GM04503 (cell line): ENCODE results near the gene TMIGD3.

ENCODE experiments used
- DNase-seq: peaks from one replicate; pipeline ENCODE4 v3.0.0-alpha.2; 2012; ENCODE audit warnings: low read depth

Gene TMIGD3

GRCh38 chr1:111446967-111447892 lies 56.2 kb downstream of the TMIGD3 start:
- DNase-seq = no peak

- no peak for DNase-seq
Observed at GRCh38 chr1:111446546-111446945, 56.9 kb downstream of the TMIGD3 start.

GRCh38 chr1:111444031-111444430 lies 59.4 kb downstream of the TMIGD3 start:
- no peak for DNase-seq

GRCh38 chr1:111442457-111442856 lies 61.0 kb downstream of the TMIGD3 start:
- DNase-seq = no peak

- DNase-seq = no peak
Observed at GRCh38 chr1:111441573-111442192, 61.8 kb downstream of the TMIGD3 start.

- DNase-seq = no peak
Observed at GRCh38 chr1:111439461-111440351, 63.7 kb downstream of the TMIGD3 start.

- no peak for DNase-seq
Observed at GRCh38 chr1:111436726-111437125, 66.7 kb downstream of the TMIGD3 start.
